GM19324 (cell line): ENCODE measurements around the gene MBLAC2.

Experiments used
- ATAC-seq: cut with Tn5 transposase; IDR thresholded peaks from one replicate; pipeline ENCODE4 v1.9.1; 2021; ENCODE audit warnings: mild to moderate bottlenecking, moderate library complexity; ENCODE audit not compliant: unreplicated experiment, low FRiP score

The MBLAC2 gene

GRCh38 chr5:90474235-90475107 lies at the start of gene MBLAC2, which contains the start of gene POLR3G:
Gene MBLAC2, minus strand, starts transcription at chr5:90474771. Its CDS starts 479 bp downstream, at chr5:90474292.
Gene POLR3G, plus strand, starts transcription at chr5:90474864. Its CDS starts 10,704 bp downstream, at chr5:90485568.
- ATAC-seq, result peak; percentile 87

DNA sequence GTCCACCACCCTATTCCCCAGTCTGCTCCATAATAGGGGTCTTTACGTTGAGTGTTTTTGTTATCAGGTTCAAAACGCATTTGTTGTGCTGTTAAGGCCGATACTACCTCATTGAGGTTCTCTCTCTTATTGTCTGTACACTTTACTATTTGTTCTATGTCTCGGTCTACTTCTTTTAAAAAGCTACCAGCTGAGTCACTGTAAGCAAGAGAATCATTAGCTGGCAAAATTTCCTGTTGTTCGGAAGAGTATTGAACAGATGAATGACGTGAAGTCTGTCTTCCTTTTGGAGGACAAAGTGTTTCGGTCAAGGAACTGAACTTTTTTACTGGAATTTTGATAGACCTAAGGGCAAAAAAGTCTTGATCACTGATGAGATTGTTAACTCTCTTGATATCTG lies 44.5 kb upstream of the MBLAC2 start:
- ATAC-seq, result no peak

DNA sequence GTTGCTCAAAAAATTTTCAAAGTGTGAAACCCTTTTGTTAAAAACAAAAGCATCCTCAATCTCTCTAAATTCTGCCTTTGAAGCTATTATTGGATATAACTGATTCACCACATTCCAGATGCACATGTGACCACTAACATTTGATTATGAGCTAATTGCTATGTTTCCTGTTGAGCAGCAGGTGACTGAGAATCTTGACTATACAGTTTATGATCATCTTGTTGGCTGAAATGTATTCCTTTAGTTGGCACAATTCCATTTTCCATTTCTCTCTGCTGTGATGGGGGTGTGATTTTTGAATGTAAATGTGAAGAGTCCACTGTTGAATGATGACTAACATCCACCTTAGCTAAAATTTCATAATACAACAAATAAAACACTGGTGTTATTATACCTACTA lies 44.1 kb upstream of the MBLAC2 start:
- no peak for ATAC-seq

DNA sequence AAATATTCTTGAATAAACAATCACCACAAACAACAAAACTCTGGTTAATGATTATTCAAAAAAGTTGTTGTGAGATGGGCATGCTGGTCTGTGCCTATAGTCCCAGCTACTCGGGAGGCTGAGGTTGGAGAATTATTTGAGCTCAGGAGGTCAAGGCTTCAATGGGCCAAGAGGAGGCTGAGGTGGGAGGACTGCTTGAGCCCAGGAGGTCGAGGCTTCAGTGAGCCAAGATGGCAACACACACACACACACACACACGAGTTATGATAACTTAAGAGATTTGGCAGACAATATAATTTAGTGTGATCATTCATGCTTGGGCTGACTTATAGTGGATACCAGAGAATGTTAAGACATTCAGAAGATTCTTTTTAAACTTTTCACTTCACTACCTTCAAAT lies 39.9 kb upstream of the MBLAC2 start:
- ATAC-seq, result no peak

DNA sequence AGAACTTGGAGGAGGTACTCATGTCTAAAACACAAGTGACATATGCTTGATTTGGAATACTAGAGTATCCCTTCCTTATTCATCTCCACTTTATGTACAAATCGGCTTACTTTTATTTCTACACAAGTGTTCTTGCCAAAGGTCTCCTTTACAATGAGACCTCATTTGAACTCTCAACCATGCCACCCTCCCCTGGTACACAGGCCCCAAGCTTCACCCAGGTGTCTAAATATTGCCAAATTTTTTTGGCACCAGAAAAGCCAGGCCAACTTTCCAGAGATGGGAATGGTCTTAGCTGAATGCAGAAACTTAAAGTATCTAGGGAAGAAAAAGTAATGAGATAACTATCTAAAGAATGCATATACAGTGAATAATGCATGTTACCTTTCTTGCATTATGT lies 35.9 kb upstream of the MBLAC2 start:
- no peak for ATAC-seq

GRCh38 chr5:90506221-90506620 lies 31.6 kb upstream of the MBLAC2 start:
- ATAC-seq, result no peak

DNA sequence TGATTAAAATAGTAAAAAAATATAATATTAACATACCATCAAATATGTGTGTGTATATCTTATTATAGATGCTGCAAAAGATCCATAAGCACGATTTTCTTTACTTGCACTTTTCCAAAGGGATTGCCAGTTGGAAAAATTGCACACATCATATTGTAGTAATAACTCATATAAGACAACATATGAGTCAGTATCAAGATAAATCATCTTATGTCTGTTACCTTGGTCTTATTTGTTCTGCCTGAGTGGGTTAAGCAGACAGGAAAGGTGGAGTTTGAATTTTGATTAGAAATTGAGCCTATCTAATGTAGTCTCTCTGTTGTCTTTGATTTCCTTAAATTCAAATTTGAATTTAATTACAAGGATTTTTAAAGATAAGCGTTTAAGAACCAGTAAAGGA lies 30.2 kb upstream of the MBLAC2 start:
- ATAC-seq, result no peak

DNA sequence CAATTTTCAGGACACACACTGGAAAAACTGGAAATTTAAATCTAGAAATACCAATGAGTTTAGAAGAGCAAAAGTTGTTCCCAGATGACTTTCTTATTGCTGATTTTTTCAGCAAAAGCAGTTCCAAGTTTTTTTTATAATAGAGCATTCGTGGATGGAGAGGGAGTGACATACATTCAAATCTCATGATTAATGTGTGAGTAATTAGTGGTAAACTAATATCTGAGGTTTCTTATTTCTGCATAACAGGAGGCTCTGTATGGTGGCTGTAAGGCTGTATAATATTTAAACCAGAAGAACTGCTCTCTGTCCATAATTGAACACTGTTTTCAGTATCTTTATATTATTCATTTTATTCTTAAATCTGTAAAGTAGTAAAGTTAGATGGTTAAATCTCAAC lies 29.0 kb upstream of the MBLAC2 start:
- ATAC-seq, result no peak

DNA sequence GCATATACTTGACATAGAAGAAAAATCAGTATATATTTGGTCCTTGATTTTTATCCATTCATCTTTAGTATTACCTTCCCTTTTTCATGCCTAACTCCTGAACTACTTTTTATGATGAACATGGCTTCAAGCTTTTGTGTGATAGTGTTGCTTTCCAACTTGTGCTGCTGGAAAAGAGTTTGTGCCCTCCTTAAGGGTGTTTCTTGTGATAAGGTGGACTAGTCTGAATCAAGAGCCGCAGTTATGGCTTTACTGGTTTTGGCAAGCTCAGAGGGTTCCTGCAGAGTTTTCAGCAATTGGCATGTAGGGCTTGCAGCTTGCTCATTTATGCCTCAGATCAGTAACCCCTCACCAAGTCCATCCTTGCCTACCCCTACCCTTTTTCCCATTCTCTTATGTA lies 20.6 kb upstream of the MBLAC2 start:
- ATAC-seq, result no peak

GRCh38 chr5:90494043-90494442 lies 19.5 kb upstream of the MBLAC2 start:
- ATAC-seq, result no peak

- ATAC-seq, result no peak
Observed at GRCh38 chr5:90488791-90489190, 14.2 kb upstream of the MBLAC2 start.

- ATAC-seq, result no peak
Observed at GRCh38 chr5:90484540-90484939, 10.0 kb upstream of the MBLAC2 start.

DNA sequence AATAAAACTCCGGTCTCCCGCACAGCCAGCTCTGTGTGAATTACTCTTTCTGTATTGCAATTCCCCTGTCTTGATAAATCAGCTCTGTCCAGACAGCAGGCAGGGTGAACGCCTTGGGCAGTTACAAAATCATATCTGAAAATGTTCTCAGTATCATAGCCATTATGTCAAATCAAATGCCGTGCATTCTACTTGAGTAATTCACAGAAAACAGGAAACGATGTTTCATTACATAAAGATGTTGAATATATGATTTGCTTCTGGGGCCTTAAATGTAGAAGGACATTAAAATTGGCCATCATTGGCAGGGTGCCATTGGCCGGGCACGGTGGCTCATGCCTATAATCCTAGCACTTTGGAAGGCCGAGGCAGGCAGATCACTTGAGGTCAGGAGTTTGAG lies 8.6 kb upstream of the MBLAC2 start:
- ATAC-seq, result no peak

DNA sequence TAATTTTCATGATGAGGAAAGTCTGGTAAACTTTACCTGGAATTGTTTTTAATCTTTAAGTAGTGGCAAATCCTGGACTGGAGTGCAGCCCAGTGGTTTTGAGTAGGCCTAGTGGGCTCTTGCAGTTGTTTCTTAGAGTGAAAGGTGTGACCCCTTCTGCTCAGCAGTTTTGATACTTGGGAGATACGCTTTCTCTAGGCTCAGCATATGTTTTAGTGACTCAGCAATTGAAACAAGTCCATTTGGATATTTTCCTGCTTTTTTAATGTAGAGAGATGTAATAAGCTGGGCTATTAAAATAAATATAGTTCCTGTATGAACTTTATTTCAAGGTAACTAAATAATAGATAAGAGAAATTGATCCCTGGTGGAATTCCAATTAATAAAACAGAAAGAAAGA lies 6.1 kb upstream of the MBLAC2 start:
- no peak for ATAC-seq

DNA sequence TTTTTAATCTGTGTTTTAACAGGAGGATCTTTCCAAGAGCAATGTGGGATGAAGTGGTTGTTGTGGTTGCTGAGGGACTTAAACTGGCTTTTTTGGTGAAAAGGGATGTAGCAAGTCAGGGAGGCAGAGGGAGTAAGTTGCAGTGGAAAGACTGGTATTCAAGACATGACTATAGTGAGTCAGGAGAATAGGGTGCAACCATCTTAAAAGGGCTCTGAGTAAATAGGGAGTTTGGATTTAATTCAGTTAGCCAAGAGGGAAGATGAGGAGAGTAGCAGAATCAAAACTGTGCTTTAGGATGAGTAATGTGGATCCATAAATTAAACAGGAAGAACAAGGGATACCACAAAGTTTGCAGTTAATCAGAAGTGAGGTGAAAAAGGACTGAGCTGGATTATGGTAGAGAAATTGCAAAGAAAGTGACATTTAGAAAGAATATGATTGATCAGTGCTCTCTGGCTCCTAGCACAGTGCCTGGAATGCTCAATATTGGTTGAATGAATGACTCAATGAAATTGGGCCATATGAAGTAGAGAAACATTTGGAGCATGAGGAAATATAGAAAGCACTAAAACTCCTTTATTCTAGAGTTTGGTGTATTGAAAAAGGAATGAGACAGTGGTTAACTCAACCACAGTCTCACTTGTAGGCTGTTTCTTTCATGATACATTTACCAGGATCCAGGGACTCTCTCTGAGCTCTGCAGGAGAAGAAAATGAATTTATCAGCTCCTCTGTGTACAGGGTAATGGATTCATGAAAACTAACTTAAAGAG lies 5.2 kb upstream of the MBLAC2 start:
- no peak for ATAC-seq

DNA sequence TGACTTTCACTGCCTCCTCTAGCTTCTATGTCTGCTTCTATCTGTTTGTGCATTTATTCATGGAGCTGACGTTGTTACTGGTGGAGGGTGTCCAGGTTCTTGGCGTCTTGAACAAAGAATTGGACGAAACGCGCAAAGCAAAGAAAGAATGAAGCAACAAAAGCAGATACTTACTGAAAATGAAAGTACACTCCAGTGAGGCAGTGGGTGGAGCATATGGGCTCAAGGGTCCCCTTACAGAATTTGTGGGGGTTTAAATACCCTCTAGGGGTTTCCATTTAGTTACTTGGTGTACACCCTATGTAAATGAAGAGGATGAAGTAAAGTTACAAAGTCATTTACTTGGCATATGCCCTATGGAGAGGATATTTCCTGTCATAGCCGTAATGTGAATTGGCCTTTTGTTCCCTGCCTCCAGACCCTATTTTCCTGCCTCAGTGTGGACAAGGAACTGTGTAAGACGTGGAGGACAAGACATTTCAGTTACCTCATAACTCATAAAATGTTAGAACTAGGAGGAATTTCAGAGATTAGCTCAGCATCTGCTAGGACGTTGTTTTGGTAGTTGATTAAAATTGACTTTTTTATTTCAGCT lies 3.1 kb upstream of the MBLAC2 start:
- no peak for ATAC-seq

DNA sequence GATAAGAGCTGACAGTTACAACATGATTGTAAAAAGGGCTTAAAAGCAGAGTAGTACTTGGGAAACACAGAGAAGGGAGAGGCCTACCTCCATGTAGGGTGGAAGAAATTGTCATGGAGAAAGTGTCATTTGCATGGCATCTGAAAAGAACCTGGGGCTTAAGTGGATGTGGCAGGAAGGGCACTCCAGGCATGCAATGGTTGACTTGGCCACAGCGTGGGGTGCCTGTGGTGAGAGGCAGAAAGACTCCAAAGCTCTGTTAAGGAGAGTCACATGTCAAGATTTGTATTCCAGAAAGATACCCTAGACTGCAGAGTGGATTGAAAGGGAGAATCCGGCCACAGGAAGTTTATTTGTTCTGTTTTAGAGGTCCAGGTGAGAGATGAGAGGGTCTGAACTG lies 2.5 kb upstream of the MBLAC2 start:
- ATAC-seq, result no peak

- no peak for ATAC-seq
Observed at GRCh38 chr5:90476391-90476790, 1.8 kb upstream of the MBLAC2 start.

DNA sequence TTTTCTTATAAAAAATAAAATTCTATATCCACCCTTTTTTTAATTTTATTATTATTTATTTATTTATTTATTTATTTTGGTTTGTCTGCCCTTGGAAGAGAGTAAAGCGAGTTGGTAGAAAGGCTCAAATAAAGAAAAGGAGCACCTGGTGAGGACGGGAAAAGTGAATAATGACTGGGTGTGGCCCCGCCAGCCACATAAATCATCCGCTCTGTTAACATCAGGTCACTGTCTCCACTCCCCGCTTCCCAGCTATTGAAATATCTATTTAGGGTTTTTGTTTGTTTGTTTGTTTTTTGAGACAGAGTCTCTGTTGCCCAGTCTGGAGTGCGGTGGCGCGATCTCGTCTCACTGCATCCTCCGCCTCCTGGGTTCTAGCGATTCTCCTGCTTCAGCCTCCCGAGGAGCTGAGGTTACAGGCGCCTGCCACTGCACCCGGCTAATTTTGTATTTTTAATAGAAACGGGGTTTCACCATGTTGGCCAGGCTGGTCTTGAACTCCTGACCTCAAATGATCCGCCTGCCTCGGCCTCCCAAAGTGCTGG lies 937 bp upstream of the MBLAC2 start:
- no peak for ATAC-seq

DNA sequence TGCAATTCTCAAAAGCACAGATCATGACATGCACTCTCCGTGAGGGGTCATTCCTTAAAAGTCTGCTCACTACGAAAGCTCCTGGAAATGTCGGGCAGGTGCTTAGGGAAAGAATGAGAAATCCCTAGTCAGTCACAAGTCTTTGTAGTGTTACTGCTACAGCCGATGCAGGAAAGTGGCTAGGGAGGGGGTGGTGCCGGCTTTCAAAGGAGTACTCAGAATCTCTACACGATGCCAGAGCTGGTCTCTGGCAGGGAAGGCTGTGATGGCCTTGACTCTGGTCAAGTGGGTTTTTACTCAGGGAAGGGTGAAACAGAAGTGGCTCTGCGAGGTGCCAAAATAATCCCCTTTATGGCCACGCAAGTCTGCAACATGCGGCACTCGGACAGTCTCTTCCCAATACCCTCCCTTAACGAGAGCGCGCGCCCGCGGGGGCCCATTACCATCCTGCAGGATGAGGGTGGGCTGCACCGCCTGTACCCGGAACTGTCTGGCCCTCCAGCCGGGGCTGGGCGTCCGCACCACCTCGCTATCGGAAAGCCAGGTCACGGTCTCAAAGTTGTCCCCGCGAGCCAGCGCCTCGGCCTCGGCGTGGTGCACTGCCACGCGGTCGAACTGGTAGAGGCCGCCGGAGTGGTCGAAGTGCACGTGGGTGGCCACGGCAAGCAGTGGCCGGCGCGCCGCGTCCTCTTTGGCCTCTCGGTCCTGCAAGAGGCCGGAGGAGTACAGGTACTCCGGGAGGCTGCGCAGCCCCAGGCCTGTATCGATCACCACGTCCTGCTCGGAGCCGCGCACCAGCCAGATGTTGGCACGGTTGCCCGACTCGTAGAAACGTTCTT lies 956 bp downstream of the MBLAC2 start:
- ATAC-seq, result peak; percentile 14
